Mesendoderm (in vitro differentiated cells): Measurements from ENCODE around the gene ADAMTS17.
A peak's percentile ranks its signal among the peaks of the same experiment; 100 is the strongest.

Experiments used
- DNase-seq: peaks from one replicate; pipeline ENCODE4 v3.0.0; 2013
- H2AK5ac ChIP-seq: 2 replicates; pipeline ENCODE4 v1.6.1; 2013; ENCODE audit warnings: low read length, inconsistent platforms
- H2BK120ac ChIP-seq: 2 replicates; pipeline ENCODE4 v1.6.1; 2013; ENCODE audit warnings: low read depth, mild to moderate bottlenecking, low read length, moderate library complexity, mixed read lengths
- H2BK15ac ChIP-seq: replicated peaks from 2 replicates; pipeline ENCODE4 v1.6.1; 2013; ENCODE audit warnings: low read depth, mild to moderate bottlenecking, moderate library complexity
- H2BK5ac ChIP-seq: 2 replicates; pipeline ENCODE4 v1.6.1; 2013; ENCODE audit warnings: low read length, inconsistent platforms
- H3K18ac ChIP-seq: 2 replicates; pipeline ENCODE4 v1.6.1; 2013; ENCODE audit warnings: mild to moderate bottlenecking, low read length, mixed read lengths
- H3K23ac ChIP-seq: one replicate; pipeline ENCODE4 v1.6.1; 2013; ENCODE audit warnings: low read length
- H3K27ac ChIP-seq: 2 replicates; pipeline ENCODE4 v1.5.1; 2013; ENCODE audit warnings: low read depth, mild to moderate bottlenecking, inconsistent platforms, low read length, moderate library complexity
- H3K27me3 ChIP-seq: 2 replicates; pipeline ENCODE4 v1.6.1; 2013; ENCODE audit warnings: low read length, control low read depth, mild to moderate bottlenecking, inconsistent platforms; ENCODE audit not compliant: insufficient read depth, poor library complexity
- H3K36me3 ChIP-seq: 2 replicates; pipeline ENCODE4 v1.6.1; 2013; ENCODE audit warnings: low read length, inconsistent platforms; ENCODE audit not compliant: control insufficient read depth, insufficient read depth
- H3K4ac ChIP-seq: one replicate; pipeline ENCODE4 v1.6.1; 2013; ENCODE audit warnings: low read depth, mild to moderate bottlenecking, low read length, moderate library complexity
- H3K4me1 ChIP-seq: 2 replicates; pipeline ENCODE4 v1.6.1; 2013; ENCODE audit warnings: low read depth, low read length, inconsistent platforms; ENCODE audit not compliant: control insufficient read depth
- H3K4me2 ChIP-seq: 2 replicates; pipeline ENCODE4 v1.6.1; 2013; ENCODE audit warnings: low read length
- H3K4me3 ChIP-seq: 2 replicates; pipeline ENCODE4 v1.5.1; 2013; ENCODE audit warnings: mild to moderate bottlenecking, low read length
- H3K56ac ChIP-seq: one replicate; pipeline ENCODE4 v1.6.1; 2013; ENCODE audit warnings: low read length
- H3K79me1 ChIP-seq: 2 replicates; pipeline ENCODE4 v1.6.1; 2013; ENCODE audit warnings: low read length, inconsistent platforms
- H3K79me2 ChIP-seq: 2 replicates; pipeline ENCODE4 v1.6.1; 2013; ENCODE audit warnings: mild to moderate bottlenecking, low read length; ENCODE audit not compliant: control insufficient read depth, insufficient read depth
- H3K9ac ChIP-seq: 2 replicates; pipeline ENCODE4 v1.6.1; 2013; ENCODE audit warnings: low read length, inconsistent platforms
- H4K5ac ChIP-seq: one replicate; pipeline ENCODE4 v1.6.1; 2013; ENCODE audit warnings: low read length
- H4K8ac ChIP-seq: one replicate; pipeline ENCODE4 v1.6.1; 2013; ENCODE audit warnings: low read depth, mild to moderate bottlenecking, control low read depth, low read length, moderate library complexity
- WGBS: extraction: QIAGEN DNeasy Blood & Tissue Kit; methylation state at CpG from one replicate; pipeline ENCODE4 v1.1.7; 2013; ENCODE audit warnings: low lambda C conversion rate, missing lambda C conversion rate; ENCODE audit not compliant: insufficient coverage; ENCODE audit errors: extremely low coverage; 5-methylcytosine and 5-hydroxymethylcytosine counted together

ADAMTS17 gene

DNA sequence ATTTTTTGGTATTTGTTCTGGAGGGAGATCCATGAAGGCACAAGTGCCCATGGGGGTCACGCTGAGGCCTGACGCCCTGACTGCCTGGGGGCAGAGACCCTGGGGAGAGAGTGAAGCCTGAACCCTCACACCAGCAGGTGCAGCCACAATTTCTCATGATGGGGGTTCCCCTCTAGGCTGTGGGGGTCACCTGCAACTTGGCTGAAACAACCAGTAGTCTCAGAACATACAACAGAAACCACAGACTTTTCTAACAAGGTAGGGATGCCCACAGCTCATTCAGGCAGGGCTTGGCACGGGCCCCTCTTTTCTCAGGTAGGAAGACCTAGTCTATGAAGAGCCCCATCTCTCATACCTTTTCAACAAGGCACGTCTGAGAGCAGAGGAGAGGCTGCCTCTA lies 245.1 kb downstream of the ADAMTS17 start:
- Histone ChIP-seq H3K27me3 (no peaks in the 10 kb centered on the region), H3K4ac (no peak overlapping the region), H2BK15ac (no peak overlapping the region), H3K56ac (no peak overlapping the region), H3K4me1 (peaks cover 7% of the 10 kb centered on the region), H4K5ac (no peak overlapping the region), H3K36me3 (no peaks in the 10 kb centered on the region), H3K4me2 (no peak overlapping the region), H3K4me3 (no peak overlapping the region), H2AK5ac (no peak overlapping the region), H3K79me2 (no peaks in the 10 kb centered on the region), H2BK5ac (no peak overlapping the region), H2BK120ac (no peak overlapping the region), H3K23ac (no peak overlapping the region), H3K27ac (no peak overlapping the region), H3K18ac (no peak overlapping the region), H3K9ac (no peak overlapping the region), H3K79me1 (no peaks in the 10 kb centered on the region), H4K8ac (no peak overlapping the region)
- WGBS, result no CpG with 5 or more reads among the region's 4 CpGs
- DNase-seq, result no peak

DNA sequence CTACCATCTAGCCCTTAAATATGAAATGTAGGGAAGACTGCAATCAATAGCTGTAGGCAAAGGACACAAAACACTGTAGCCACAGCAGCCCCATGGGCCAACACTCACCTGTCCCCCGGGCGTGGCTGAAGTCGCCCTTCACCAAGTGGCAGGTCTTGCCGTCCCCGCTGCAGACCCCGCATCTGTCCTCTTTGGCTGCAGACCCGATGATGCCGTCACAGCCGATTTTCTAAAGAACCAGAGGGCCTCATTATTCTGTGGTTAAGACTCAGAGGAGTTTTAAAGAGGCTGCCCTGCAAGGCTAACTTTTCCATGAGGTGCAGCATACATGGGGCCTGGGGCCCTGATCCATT lies 245.6 kb downstream of the ADAMTS17 start:
- Histone ChIP-seq H3K79me1 (no peaks in the 10 kb centered on the region), H3K18ac (no peak overlapping the region), H3K4ac (no peak overlapping the region), H3K27me3 (no peaks in the 10 kb centered on the region), H4K5ac (no peak overlapping the region), H3K27ac (no peak overlapping the region), H3K36me3 (no peaks in the 10 kb centered on the region), H2BK15ac (no peak overlapping the region), H3K4me1 (peaks cover 7% of the 10 kb centered on the region), H3K56ac (no peak overlapping the region), H3K79me2 (no peaks in the 10 kb centered on the region), H2BK120ac (no peak overlapping the region), H3K23ac (no peak overlapping the region), H3K9ac (no peak overlapping the region), H2BK5ac (no peak overlapping the region), H2AK5ac (no peak overlapping the region), H3K4me3 (no peak overlapping the region), H3K4me2 (no peak overlapping the region), H4K8ac (no peak overlapping the region)
- no peak for DNase-seq
- WGBS, result no CpG with 5 or more reads among the region's 9 CpGs

DNA sequence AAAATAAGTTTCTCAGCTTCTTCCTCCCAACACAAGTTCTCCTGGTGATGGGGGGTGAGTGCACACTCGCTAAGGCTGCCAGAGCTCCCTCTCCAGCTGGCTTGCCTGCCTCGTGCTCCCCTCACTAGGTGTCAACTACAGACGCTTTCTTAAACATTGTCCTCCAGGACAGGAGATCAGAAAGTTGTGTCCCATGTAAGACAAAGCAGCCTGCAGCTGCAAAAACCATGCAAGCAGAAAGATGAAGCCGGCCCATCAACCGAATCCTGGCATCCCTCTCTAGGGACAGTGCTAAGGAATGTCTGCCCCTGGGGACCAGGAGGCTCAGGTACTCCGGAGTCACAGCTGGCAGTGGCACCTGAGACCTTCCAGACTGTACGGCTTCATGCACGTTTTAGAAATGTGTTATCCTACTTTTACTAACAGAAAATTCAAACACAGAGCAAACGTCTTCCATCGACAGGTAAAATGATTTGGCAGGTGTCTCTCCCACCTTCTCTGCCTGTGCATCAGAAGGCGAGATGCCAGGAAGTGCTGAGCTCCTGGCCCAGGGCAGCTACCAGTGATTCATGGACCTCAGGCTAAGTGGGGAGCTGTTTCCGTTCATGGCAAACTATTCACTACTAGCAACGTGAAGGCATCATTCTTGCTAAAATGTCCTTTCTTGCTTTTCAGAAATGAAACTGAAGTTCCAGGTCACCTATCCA lies 246.1 kb downstream of the ADAMTS17 start:
- H3K27ac ChIP-seq, result no peak overlapping the region
- H3K4me1 ChIP-seq, result peaks cover 7% of the 10 kb centered on the region
- H4K8ac ChIP-seq, result no peak overlapping the region
- H2BK120ac ChIP-seq, result no peak overlapping the region
- no peak for DNase-seq
- H3K79me2 ChIP-seq, result no peaks in the 10 kb centered on the region
- H3K56ac ChIP-seq, result no peak overlapping the region
- no peak overlapping the region for H3K4me2 ChIP-seq
- no peak overlapping the region for H2BK15ac ChIP-seq
- H3K27me3 ChIP-seq, result no peaks in the 10 kb centered on the region
- H4K5ac ChIP-seq, result no peak overlapping the region
- H3K9ac ChIP-seq, result no peak overlapping the region
- no peaks in the 10 kb centered on the region for H3K36me3 ChIP-seq
- H3K4me3 ChIP-seq, result no peak overlapping the region
- H3K79me1 ChIP-seq, result no peaks in the 10 kb centered on the region
- no CpG with 5 or more reads among the region's 13 CpGs for WGBS
- no peak overlapping the region for H2BK5ac ChIP-seq
- H3K18ac ChIP-seq, result no peak overlapping the region
- H3K23ac ChIP-seq, result no peak overlapping the region
- no peak overlapping the region for H3K4ac ChIP-seq
- no peak overlapping the region for H2AK5ac ChIP-seq

DNA sequence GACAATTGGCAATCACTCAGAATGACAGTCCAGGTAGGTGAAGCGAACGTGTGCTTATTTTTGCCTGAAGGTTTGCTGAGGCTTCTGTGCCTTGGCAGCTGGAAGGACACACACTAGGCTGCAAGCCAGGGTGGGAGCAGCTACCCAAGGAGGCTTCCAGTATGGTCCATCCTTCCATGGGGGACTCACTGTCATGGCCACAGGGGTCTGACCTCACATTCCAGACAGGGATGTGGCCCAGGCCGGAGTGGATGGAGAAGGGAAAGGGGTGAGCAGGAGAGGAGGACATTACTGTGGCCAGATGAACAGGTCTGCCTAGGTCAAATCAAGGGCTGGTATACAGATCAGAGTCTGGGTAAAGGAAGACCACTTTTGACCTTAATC lies 247.7 kb downstream of the ADAMTS17 start:
- H3K4me3 ChIP-seq, result no peak overlapping the region
- no peak overlapping the region for H4K8ac ChIP-seq
- no peak overlapping the region for H2BK120ac ChIP-seq
- H3K4me2 ChIP-seq, result no peak overlapping the region
- H2BK15ac ChIP-seq, result no peak overlapping the region
- H3K36me3 ChIP-seq, result no peaks in the 10 kb centered on the region
- no peak overlapping the region for H2BK5ac ChIP-seq
- no peak for DNase-seq
- no peaks in the 10 kb centered on the region for H3K27me3 ChIP-seq
- no peak overlapping the region for H3K56ac ChIP-seq
- H3K79me1 ChIP-seq, result no peaks in the 10 kb centered on the region
- H3K4me1 ChIP-seq, result peaks cover 7% of the 10 kb centered on the region
- H3K79me2 ChIP-seq, result no peaks in the 10 kb centered on the region
- H4K5ac ChIP-seq, result no peak overlapping the region
- peak overlapping the region; percentile 45 for H3K23ac ChIP-seq
- no peak overlapping the region for H3K27ac ChIP-seq
- no peak overlapping the region for H3K4ac ChIP-seq
- WGBS, result no CpG with 5 or more reads among the region's 3 CpGs
- no peak overlapping the region for H3K18ac ChIP-seq
- no peak overlapping the region for H2AK5ac ChIP-seq
- no peak overlapping the region for H3K9ac ChIP-seq

DNA sequence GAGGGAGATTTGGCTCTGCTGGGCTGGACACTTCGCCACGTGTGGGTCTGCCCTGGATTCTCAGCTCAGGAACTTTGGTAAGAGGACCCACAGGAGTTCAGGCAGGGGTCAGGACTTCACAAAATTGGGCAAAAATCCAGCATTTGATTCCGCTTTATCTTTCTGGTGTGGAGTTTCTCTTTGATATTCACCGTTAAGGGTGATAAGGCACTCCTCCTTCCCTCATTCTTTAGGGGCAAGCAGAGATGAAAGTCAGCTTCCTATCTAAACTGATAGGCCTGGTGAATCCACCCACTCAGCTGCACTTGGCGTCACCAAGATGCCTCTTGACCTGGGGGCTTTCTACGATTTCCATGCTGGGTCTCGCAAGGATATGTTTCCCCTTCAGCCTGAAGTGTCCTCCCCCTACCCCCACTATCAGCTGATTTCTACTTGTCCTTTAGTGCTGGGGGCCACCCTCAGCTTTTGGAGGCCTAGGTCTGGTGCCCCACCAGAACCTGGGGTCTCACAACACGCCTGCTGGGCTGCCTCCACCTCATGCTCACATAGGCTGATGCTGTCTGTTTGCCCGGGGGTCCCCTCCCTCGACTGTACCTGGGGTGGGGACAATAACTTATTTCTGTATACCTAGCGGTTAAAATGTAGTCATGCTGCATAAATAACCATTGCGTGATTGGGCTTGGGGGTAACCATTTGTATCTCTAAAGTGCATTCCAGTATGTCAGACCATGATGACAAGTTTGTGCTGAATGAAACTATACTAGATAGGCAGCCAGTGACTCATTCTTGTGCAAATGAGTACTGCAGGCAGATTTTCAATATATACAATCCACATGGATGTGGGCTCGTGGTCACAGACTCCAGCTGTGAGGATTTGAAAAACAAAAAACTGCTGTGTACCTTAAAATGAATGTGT lies 248.3 kb downstream of the ADAMTS17 start:
- no peak overlapping the region for H4K8ac ChIP-seq
- H2BK5ac ChIP-seq, result no peak overlapping the region
- peak; percentile 57 for DNase-seq
- no peak overlapping the region for H3K4me3 ChIP-seq
- no CpG with 5 or more reads among the region's 13 CpGs for WGBS
- H3K36me3 ChIP-seq, result no peaks in the 10 kb centered on the region
- no peak overlapping the region for H3K56ac ChIP-seq
- no peaks in the 10 kb centered on the region for H3K79me1 ChIP-seq
- H3K18ac ChIP-seq, result no peak overlapping the region
- no peak overlapping the region for H3K23ac ChIP-seq
- no peak overlapping the region for H3K4me2 ChIP-seq
- no peak overlapping the region for H4K5ac ChIP-seq
- peaks cover 7% of the 10 kb centered on the region for H3K4me1 ChIP-seq
- H2BK120ac ChIP-seq, result no peak overlapping the region
- no peaks in the 10 kb centered on the region for H3K27me3 ChIP-seq
- H2BK15ac ChIP-seq, result no peak overlapping the region
- no peak overlapping the region for H3K9ac ChIP-seq
- no peaks in the 10 kb centered on the region for H3K79me2 ChIP-seq
- no peak overlapping the region for H3K27ac ChIP-seq
- no peak overlapping the region for H2AK5ac ChIP-seq
- H3K4ac ChIP-seq, result no peak overlapping the region
